Measurements from ENCODE around the gene TCF7. TPM values are rescaled to one million over a fixed set of nuclear protein-coding genes. Genes with fewer than 3 reads are reported as not detected.

The TCF7 gene
- polyA plus RNA-seq, 1 of the 3 experiments (the other 2 are of a cell fraction): 2.7 TPM

DNA sequence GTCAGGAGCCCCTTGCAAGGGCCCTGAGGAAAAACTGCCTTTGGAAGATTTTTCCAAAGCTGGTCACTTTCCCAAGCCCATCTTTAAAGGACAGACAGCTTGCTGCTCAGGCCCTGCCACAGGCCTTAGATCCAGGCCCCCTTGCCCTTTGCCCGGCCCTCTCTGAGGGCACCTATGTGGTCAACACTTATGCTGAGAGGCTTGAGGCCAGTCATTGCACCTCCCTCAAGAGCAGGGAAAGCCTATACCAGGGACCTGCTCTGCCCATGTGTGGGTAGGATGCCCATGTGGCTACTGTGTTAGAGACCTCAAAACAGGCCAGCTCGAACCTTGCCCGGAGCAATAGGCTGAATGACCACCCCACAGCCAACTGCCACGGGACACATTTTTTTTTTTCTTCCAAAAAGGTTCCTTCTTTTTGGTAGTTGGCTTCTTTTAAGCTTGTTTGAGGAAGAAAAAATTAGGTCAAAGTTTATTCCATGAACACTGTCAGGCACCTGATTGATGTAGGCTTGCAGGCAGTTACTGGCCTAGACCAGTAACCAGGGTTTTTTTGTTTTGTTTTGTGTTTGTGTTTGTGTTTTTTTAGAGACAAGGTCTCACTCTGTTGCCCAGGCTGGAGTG lies 3.8 kb downstream of the TCF7 start:
- DNase-seq: no peak
- Histone ChIP-seq H3K27me3 (ENCODE audit: insufficient read depth) (no peaks in the 10 kb centered on the region), H3K79me2 (ENCODE audit: insufficient read depth) (no peaks in the 10 kb centered on the region), H3K4me1 (ENCODE audit: control insufficient read depth in 1 of 2, insufficient read depth in 2 of 2, low read depth in 1 of 2, low read length in 1 of 2) (peaks cover 0 to 51% of the 10 kb centered on the region in 2 experiments; a peak in 2 of 4 replicates), H2AFZ (ENCODE audit: low read depth) (no peak overlapping the region), H3K9me3 (no peaks in the 10 kb centered on the region), H3F3A (replicated peaks; ENCODE audit: insufficient read depth) (no peaks in the 10 kb centered on the region), H4K20me1 (ENCODE audit: insufficient read depth) (no peaks in the 10 kb centered on the region), H3K4me2 (no peak overlapping the region), H3K9ac (no peak overlapping the region), H3K9me2 (no peaks in the 10 kb centered on the region), H3K36me3 (replicated peaks in 1 of 2; ENCODE audit: control insufficient read depth in 1 of 2, insufficient read depth in 2 of 2, low read length in 1 of 2) (peaks cover 0 to 2% of the 10 kb centered on the region in 2 experiments), H3K27ac (ENCODE audit: low read depth in 2 of 2, low read length in 1 of 2) (no peak overlapping the region), H3K4me3 (ENCODE audit: low read depth in 2 of 2, low read length in 1 of 2) (no peak overlapping the region)
- ChIA-PET CTCF (interaction anchor here (0.7 to 3.4 kb wide), 6 partner anchors 11 to 79 kb away, joined by 3 to 18 read pairs (median 6); no protein-coding TSS in a partner anchor), POLR2A (no interaction called here)
- WGBS (ENCODE audit: low lambda C conversion rate): 76% methylated on average over 3 of the region's 4 CpGs
- TF ChIP-seq FOSL2 (IDR thresholded peaks at IDR 0.05; ENCODE audit: borderline replicate concordance, low read depth) (no peak), RCOR1 (IDR thresholded peaks at IDR 0.05; ENCODE audit: low read length) (no peak), FOXJ3 (CRISPR knock-in tag; IDR thresholded peaks at IDR 0.05) (no peak), ELF1 (IDR thresholded peaks at IDR 0.05) (no peak), TCF12 (IDR thresholded peaks at IDR 0.05) (no peak), TEAD4 (IDR thresholded peaks at IDR 0.05; ENCODE audit: borderline replicate concordance, insufficient read depth) (no peak), FOXM1 (IDR thresholded peaks at IDR 0.05; ENCODE audit: low read depth) (no peak)
- TF ChIP-seq, protein P1, sequence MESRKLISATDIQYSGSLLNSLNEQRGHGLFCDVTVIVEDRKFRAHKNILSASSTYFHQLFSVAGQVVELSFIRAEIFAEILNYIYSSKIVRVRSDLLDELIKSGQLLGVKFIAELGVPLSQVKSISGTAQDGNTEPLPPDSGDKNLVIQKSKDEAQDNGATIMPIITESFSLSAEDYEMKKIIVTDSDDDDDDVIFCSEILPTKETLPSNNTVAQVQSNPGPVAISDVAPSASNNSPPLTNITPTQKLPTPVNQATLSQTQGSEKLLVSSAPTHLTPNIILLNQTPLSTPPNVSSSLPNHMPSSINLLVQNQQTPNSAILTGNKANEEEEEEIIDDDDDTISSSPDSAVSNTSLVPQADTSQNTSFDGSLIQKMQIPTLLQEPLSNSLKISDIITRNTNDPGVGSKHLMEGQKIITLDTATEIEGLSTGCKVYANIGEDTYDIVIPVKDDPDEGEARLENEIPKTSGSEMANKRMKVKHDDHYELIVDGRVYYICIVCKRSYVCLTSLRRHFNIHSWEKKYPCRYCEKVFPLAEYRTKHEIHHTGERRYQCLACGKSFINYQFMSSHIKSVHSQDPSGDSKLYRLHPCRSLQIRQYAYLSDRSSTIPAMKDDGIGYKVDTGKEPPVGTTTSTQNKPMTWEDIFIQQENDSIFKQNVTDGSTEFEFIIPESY (IDR thresholded peaks at IDR 0.05; ENCODE audit: borderline replicate concordance, low read depth): no peak
- TF ChIP-seq, protein P2, sequence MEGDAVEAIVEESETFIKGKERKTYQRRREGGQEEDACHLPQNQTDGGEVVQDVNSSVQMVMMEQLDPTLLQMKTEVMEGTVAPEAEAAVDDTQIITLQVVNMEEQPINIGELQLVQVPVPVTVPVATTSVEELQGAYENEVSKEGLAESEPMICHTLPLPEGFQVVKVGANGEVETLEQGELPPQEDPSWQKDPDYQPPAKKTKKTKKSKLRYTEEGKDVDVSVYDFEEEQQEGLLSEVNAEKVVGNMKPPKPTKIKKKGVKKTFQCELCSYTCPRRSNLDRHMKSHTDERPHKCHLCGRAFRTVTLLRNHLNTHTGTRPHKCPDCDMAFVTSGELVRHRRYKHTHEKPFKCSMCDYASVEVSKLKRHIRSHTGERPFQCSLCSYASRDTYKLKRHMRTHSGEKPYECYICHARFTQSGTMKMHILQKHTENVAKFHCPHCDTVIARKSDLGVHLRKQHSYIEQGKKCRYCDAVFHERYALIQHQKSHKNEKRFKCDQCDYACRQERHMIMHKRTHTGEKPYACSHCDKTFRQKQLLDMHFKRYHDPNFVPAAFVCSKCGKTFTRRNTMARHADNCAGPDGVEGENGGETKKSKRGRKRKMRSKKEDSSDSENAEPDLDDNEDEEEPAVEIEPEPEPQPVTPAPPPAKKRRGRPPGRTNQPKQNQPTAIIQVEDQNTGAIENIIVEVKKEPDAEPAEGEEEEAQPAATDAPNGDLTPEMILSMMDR (IDR thresholded peaks at IDR 0.05): no peak

DNA sequence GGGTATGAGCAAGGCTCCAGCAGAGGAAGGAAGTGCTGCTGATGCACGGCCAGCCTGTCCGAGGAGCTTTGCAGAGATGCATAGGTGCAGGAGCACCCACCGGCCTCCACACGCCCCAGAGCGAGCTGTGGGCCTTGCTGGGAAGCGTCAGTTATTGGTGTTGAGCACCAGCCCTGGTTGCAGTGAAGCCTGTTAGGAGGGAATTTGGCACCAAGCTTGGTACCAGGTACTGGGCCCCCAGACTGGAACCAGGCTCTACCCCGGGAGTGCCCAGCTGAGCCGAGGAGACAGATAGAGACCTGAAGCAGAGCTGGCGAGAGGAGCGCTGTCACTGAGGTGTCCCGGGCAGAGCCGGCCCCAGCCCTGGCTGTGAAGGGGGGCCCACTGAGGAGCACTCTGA lies 5.2 kb downstream of the TCF7 start:
- no peak overlapping the region for H3K9ac ChIP-seq
- H3K4me2 ChIP-seq: no peak overlapping the region
- peaks cover 2 to 55% of the 10 kb centered on the region in 2 experiments; a peak in 3 of 4 replicates for H3K4me1 ChIP-seq (ENCODE audit: control insufficient read depth in 1 of 2, insufficient read depth in 2 of 2, low read depth in 1 of 2, low read length in 1 of 2)
- no peaks in the 10 kb centered on the region for H3K79me2 ChIP-seq (ENCODE audit: insufficient read depth)
- peaks cover 3% of the 10 kb centered on the region for H3F3A ChIP-seq (replicated peaks; ENCODE audit: insufficient read depth)
- no peak overlapping the region for H2AFZ ChIP-seq (ENCODE audit: low read depth)
- H3K4me3 ChIP-seq (ENCODE audit: low read depth in 2 of 2, low read length in 1 of 2): no peak overlapping the region
- 92% methylated on average over 4 of the region's 12 CpGs for WGBS (ENCODE audit: low lambda C conversion rate)
- H3K27ac ChIP-seq (ENCODE audit: low read depth in 2 of 2, low read length in 1 of 2): no peak overlapping the region; a peak in 1 of 4 replicates
- H4K20me1 ChIP-seq (ENCODE audit: insufficient read depth): 0 out of 2 replicates have a peak, but pooled peaks cover 1% of the 10 kb centered on the region
- H3K36me3 ChIP-seq (replicated peaks in 1 of 2; ENCODE audit: control insufficient read depth in 1 of 2, insufficient read depth in 2 of 2, low read length in 1 of 2): peaks cover 0 to 2% of the 10 kb centered on the region in 2 experiments
- H3K27me3 ChIP-seq (ENCODE audit: insufficient read depth): no peaks in the 10 kb centered on the region
- DNase-seq: no peak
- H3K9me2 ChIP-seq: no peaks in the 10 kb centered on the region
- ChIA-PET CTCF (interaction anchor here (1.1 to 3.4 kb wide), 4 partner anchors 18 to 80 kb away, joined by 3 to 18 read pairs (median 6); no protein-coding TSS in a partner anchor), POLR2A (no interaction called here)
- H3K9me3 ChIP-seq: no peaks in the 10 kb centered on the region
- TF ChIP-seq POLR2AphosphoS5 (IDR thresholded peaks at IDR 0.05; ENCODE audit: low read depth, low read length) (no peak), FOSL2 (IDR thresholded peaks at IDR 0.05; ENCODE audit: borderline replicate concordance, low read depth) (no peak), EZH2phosphoT487 (IDR thresholded peaks at IDR 0.05; ENCODE audit: borderline replicate concordance, low read depth) (no peak), RFX5 (IDR thresholded peaks at IDR 0.05; ENCODE audit: low read length) (no peak), YY1 (IDR thresholded peaks at IDR 0.05; ENCODE audit: low read depth) (no peak), RXRA (IDR thresholded peaks at IDR 0.05; ENCODE audit: borderline replicate concordance, low read depth) (no peak), RAD21 (IDR thresholded peaks at IDR 0.05; ENCODE audit: low read length) (no peak), EP300 (IDR thresholded peaks at IDR 0.05; ENCODE audit: borderline replicate concordance in 1 of 2, low read depth in 1 of 2, low read length in 1 of 2) (no peak), NRF1 (IDR thresholded peaks at IDR 0.05; ENCODE audit: low read depth, low read length) (no peak)
- TF ChIP-seq, protein P2 (IDR thresholded peaks at IDR 0.05): no peak
- TF ChIP-seq, protein P3, sequence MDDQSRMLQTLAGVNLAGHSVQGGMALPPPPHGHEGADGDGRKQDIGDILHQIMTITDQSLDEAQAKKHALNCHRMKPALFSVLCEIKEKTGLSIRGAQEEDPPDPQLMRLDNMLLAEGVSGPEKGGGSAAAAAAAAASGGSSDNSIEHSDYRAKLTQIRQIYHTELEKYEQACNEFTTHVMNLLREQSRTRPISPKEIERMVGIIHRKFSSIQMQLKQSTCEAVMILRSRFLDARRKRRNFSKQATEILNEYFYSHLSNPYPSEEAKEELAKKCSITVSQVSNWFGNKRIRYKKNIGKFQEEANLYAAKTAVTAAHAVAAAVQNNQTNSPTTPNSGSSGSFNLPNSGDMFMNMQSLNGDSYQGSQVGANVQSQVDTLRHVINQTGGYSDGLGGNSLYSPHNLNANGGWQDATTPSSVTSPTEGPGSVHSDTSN (IDR thresholded peaks at IDR 0.05): no peak

Measured in SK-N-SH (cell line).